Keratinocyte (primary cell): ENCODE measurements around the gene MYRIP.
"Not testable (repeated sequence)": the region's sequence is repeated elsewhere in the genome, so short reads cannot be mapped to it uniquely, and the experiment has no call there.

Source experiments
- CTCF ChIP-seq, 3 experiments: IDR thresholded peaks in 1 of 3; conservative IDR thresholded peaks in 1 of 3; optimal IDR thresholded peaks in 1 of 3; 2 replicates in 2 of 3; 3 replicates in 1 of 3; pipeline versions ENCODE3 to v1.5.1; 2011; ENCODE audit warnings: low read length in 3 of 3, mild to moderate bottlenecking in 3 of 3, moderate library complexity in 2 of 3, control low read depth in 1 of 3, inconsistent platforms in 1 of 3; ENCODE audit not compliant: insufficient read depth in 2 of 3; ENCODE audit errors: extremely low read depth in 1 of 3
- EZH2 ChIP-seq: IDR thresholded peaks from one replicate; pipeline ENCODE4 v1.6.1; 2012; ENCODE audit warnings: inconsistent platforms, mild to moderate bottlenecking, low read length, moderate library complexity

- not testable (repeated sequence) for TF ChIP-seq CTCF (optimal IDR thresholded peaks at IDR 0.05 in 1 of 3, IDR thresholded peaks at IDR 0.05 in 1 of 3, conservative IDR thresholded peaks at IDR 0.05 in 1 of 3; ENCODE audit: extremely low read depth in 1 of 3, insufficient read depth in 2 of 3, low read length in 3 of 3); EZH2
These were observed 268.6 kb downstream of the MYRIP start for GRCh38 chr3:40077828-40078492.
